ENCODE results near the gene FADS2.

GRCh38 chr11:61826930-61827570, 1.1 kb upstream of the FADS2 start:
- TF ChIP-seq, protein P1, sequence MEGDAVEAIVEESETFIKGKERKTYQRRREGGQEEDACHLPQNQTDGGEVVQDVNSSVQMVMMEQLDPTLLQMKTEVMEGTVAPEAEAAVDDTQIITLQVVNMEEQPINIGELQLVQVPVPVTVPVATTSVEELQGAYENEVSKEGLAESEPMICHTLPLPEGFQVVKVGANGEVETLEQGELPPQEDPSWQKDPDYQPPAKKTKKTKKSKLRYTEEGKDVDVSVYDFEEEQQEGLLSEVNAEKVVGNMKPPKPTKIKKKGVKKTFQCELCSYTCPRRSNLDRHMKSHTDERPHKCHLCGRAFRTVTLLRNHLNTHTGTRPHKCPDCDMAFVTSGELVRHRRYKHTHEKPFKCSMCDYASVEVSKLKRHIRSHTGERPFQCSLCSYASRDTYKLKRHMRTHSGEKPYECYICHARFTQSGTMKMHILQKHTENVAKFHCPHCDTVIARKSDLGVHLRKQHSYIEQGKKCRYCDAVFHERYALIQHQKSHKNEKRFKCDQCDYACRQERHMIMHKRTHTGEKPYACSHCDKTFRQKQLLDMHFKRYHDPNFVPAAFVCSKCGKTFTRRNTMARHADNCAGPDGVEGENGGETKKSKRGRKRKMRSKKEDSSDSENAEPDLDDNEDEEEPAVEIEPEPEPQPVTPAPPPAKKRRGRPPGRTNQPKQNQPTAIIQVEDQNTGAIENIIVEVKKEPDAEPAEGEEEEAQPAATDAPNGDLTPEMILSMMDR (IDR thresholded peaks at IDR 0.05), result no peak
- no peak for TF ChIP-seq POLR2A (IDR thresholded peaks at IDR 0.05)
